H1 (cell line): ENCODE results near the gene SCAF11. TPM values are rescaled to one million over a fixed set of nuclear protein-coding genes. Genes with fewer than 3 reads are reported as not detected.

Source experiments
- CTCF ChIA-PET: fragments of 300-600 bp; sonication (Branson Sonifier 250); formaldehyde crosslinking; loops from one replicate; lab custom pipeline; 2021; ENCODE audit not compliant: partially characterized antibody; lab: Charles Lee
- POLR2A ChIA-PET: fragments of 300-600 bp; sonication (Branson Sonifier 250); formaldehyde crosslinking; loops from one replicate; lab custom pipeline; 2021; ENCODE audit warnings: inconsistent platforms; ENCODE audit not compliant: partially characterized antibody; lab: Charles Lee
- DNase-seq, 2 experiments: peaks; one replicate each; pipeline versions ENCODE4 v3.0.0 to v3.0.0-alpha.2; 2010 to 2022; ENCODE audit warnings: low spot score in 2 of 2, low read depth in 1 of 2, mixed read lengths in 1 of 2
- FAIRE-seq: peaks from 2 replicates; lab custom pipeline; 2011; peaks lifted over from hg19 to GRCh38; lab: Jason Lieb, UNC
- H2AFZ ChIP-seq: 2 replicates; pipeline ENCODE4 v1.8.1; 2012; ENCODE audit warnings: low read length, inconsistent platforms
- H2AK5ac ChIP-seq: 2 replicates; pipeline ENCODE4 v1.6.1; 2013; ENCODE audit warnings: low read depth, low read length
- H2BK120ac ChIP-seq: replicated peaks from 2 replicates; pipeline ENCODE3; 2013; ENCODE audit warnings: low read depth, low read length, inconsistent platforms
- H2BK12ac ChIP-seq: 2 replicates; pipeline ENCODE4 v1.6.1; 2013; ENCODE audit warnings: low read depth, low read length
- H2BK15ac ChIP-seq: 2 replicates; pipeline ENCODE4 v1.6.1; 2013; ENCODE audit warnings: low read length
- H2BK20ac ChIP-seq: 2 replicates; pipeline ENCODE4 v1.6.1; 2013; ENCODE audit warnings: low read length
- H2BK5ac ChIP-seq: 2 replicates; pipeline ENCODE4 v1.6.1; 2013; ENCODE audit warnings: low read depth, low read length
- H3K14ac ChIP-seq: 2 replicates; pipeline ENCODE4 v1.6.1; 2013; ENCODE audit warnings: inconsistent platforms; ENCODE audit not compliant: insufficient read length
- H3K18ac ChIP-seq: 2 replicates; pipeline ENCODE4 v1.6.1; 2013; ENCODE audit warnings: low read length; ENCODE audit errors: extremely low read depth
- H3K23ac ChIP-seq: 2 replicates; pipeline ENCODE4 v1.6.1; 2013; ENCODE audit warnings: inconsistent platforms; ENCODE audit not compliant: insufficient read length
- H3K23me2 ChIP-seq: 2 replicates; pipeline ENCODE4 v1.6.1; 2013; ENCODE audit warnings: low read depth, low read length
- H3K27ac ChIP-seq: 2 replicates; pipeline ENCODE4 v1.6.1; 2011; ENCODE audit warnings: low read depth, low read length, inconsistent platforms
- H3K27me3 ChIP-seq, 4 experiments: replicated peaks in 1 of 4; 1 replicate in 1 of 4; 2 replicates in 3 of 4; pipeline versions ENCODE4 v1.6.1 to v1.8.1; 2011 to 2013; ENCODE audit warnings: low read length in 3 of 4, mild to moderate bottlenecking in 3 of 4, inconsistent platforms in 2 of 4, mixed read lengths in 2 of 4, moderate library complexity in 1 of 4; ENCODE audit not compliant: control insufficient read depth in 3 of 4, insufficient read depth in 3 of 4; ENCODE audit errors: extremely low read depth in 1 of 4
- H3K36me3 ChIP-seq, 4 experiments: 2 replicates each; pipeline versions ENCODE4 v1.6.1 to v1.8.1; 2011 to 2013; ENCODE audit warnings: mild to moderate bottlenecking in 4 of 4, low read length in 3 of 4, moderate library complexity in 2 of 4, control low read depth in 1 of 4, inconsistent platforms in 1 of 4; ENCODE audit not compliant: insufficient read depth in 4 of 4, control insufficient read depth in 2 of 4
- H3K4ac ChIP-seq: replicated peaks from 2 replicates; pipeline ENCODE3; 2013; ENCODE audit warnings: low read length, low read depth, mixed read lengths, inconsistent platforms; ENCODE audit not compliant: insufficient read length
- H3K4me1 ChIP-seq, 4 experiments: replicated peaks in 1 of 4; 1 replicate in 1 of 4; 2 replicates in 3 of 4; pipeline versions ENCODE4 v1.6.1 to v1.8.1; 2011 to 2013; ENCODE audit warnings: low read length in 3 of 4, inconsistent platforms in 2 of 4, mixed read lengths in 1 of 4; ENCODE audit not compliant: insufficient read depth in 4 of 4, control insufficient read depth in 3 of 4
- H3K4me2 ChIP-seq, 2 experiments: 2 replicates each; pipeline versions ENCODE4 v1.6.1 to v1.8.1; 2011 to 2013; ENCODE audit warnings: low read depth in 2 of 2, low read length in 2 of 2, control low read depth in 1 of 2, inconsistent platforms in 1 of 2, mild to moderate bottlenecking in 1 of 2; ENCODE audit not compliant: insufficient read depth in 1 of 2
- H3K4me3 ChIP-seq, 4 experiments: fragments of 200-600, 300-600 bp in 1 of 4; sonication (generic), shearing (Covaris generic), sonication (Bioruptor Twin) in 1 of 4; 2 replicates each; pipeline versions ENCODE4 v1.5.1 to v1.8.1; 2011 to 2016; ENCODE audit warnings: low read length in 4 of 4, low read depth in 3 of 4, control low read depth in 2 of 4, inconsistent platforms in 2 of 4, mild to moderate bottlenecking in 2 of 4, mixed read lengths in 1 of 4, moderate library complexity in 1 of 4; ENCODE audit not compliant: insufficient read depth in 2 of 4; ENCODE audit errors: extremely low read depth in 1 of 4
- H3K56ac ChIP-seq: replicated peaks from 2 replicates; pipeline ENCODE3; 2013; ENCODE audit warnings: low read depth, mild to moderate bottlenecking, mixed read lengths, low read length, inconsistent platforms; ENCODE audit not compliant: insufficient read length
- H3K79me1 ChIP-seq: 2 replicates; pipeline ENCODE4 v1.6.1; 2013; ENCODE audit warnings: low read depth, low read length, control low read depth
- H3K79me2 ChIP-seq, 2 experiments: 2 replicates each; pipeline versions ENCODE4 v1.6.1 to v1.8.1; 2012 to 2013; ENCODE audit warnings: low read length in 2 of 2, mild to moderate bottlenecking in 2 of 2, inconsistent platforms in 1 of 2; ENCODE audit not compliant: insufficient read depth in 2 of 2, control insufficient read depth in 1 of 2
- H3K9ac ChIP-seq, 4 experiments: replicated peaks in 1 of 4; 1 replicate in 1 of 4; 2 replicates in 3 of 4; pipeline versions ENCODE4 v1.6.1 to v1.8.1; 2011 to 2013; ENCODE audit warnings: low read depth in 3 of 4, low read length in 3 of 4, control low read depth in 2 of 4, mild to moderate bottlenecking in 2 of 4, moderate library complexity in 2 of 4, inconsistent platforms in 1 of 4; ENCODE audit errors: extremely low read depth in 1 of 4
- H3K9me3 ChIP-seq, 2 experiments: 2 replicates each; pipeline versions ENCODE4 v1.6.1 to v1.8.1; 2012 to 2013; ENCODE audit warnings: mild to moderate bottlenecking in 2 of 2, moderate library complexity in 2 of 2, control low read depth in 1 of 2, inconsistent platforms in 1 of 2, low read depth in 1 of 2, low read length in 1 of 2, mixed read lengths in 1 of 2; ENCODE audit not compliant: insufficient read depth in 2 of 2
- H4K20me1 ChIP-seq, 2 experiments: replicated peaks in 1 of 2; 2 replicates each; pipeline versions ENCODE3 to v1.8.1; 2011 to 2013; ENCODE audit warnings: inconsistent platforms in 2 of 2, low read length in 2 of 2, mild to moderate bottlenecking in 1 of 2; ENCODE audit not compliant: insufficient read depth in 2 of 2, control insufficient read depth in 1 of 2
- H4K5ac ChIP-seq: 2 replicates; pipeline ENCODE4 v1.6.1; 2013; ENCODE audit warnings: low read length, low read depth, mixed read lengths, inconsistent platforms; ENCODE audit not compliant: insufficient read length
- H4K8ac ChIP-seq: 2 replicates; pipeline ENCODE4 v1.8.0; 2013; ENCODE audit warnings: mild to moderate bottlenecking, moderate library complexity, low read length, inconsistent platforms; ENCODE audit not compliant: insufficient read depth; ENCODE audit errors: extremely low read depth
- H4K91ac ChIP-seq: replicated peaks from 2 replicates; pipeline ENCODE3; 2013; ENCODE audit warnings: low read length, mixed read lengths, inconsistent platforms; ENCODE audit not compliant: insufficient read length
- JUN ChIP-seq: IDR thresholded peaks from 2 replicates; pipeline ENCODE4 v1.6.1; 2011; ENCODE audit warnings: low read depth, mild to moderate bottlenecking, improper control_type of control experiment, low read length
- NANOG ChIP-seq: IDR thresholded peaks from 2 replicates; pipeline ENCODE4 v1.6.1; 2011; ENCODE audit warnings: low read length, low read depth, mild to moderate bottlenecking, inconsistent platforms; ENCODE audit not compliant: insufficient read depth, poor library complexity, severe bottlenecking
- NRF1 ChIP-seq: IDR thresholded peaks from 2 replicates; pipeline ENCODE4 v1.6.1; 2011; ENCODE audit warnings: mild to moderate bottlenecking, low read depth, low read length, improper control_type of control experiment
- PHF8 ChIP-seq: fragments of 200-600 bp; sonication (generic); conservative IDR thresholded peaks from 2 replicates; pipeline ENCODE4 v1.7.1; 2012; ENCODE audit warnings: low read depth, mild to moderate bottlenecking, inconsistent platforms, low read length, moderate library complexity
- RAD21 ChIP-seq, 2 experiments: IDR thresholded peaks in 1 of 2; conservative IDR thresholded peaks in 1 of 2; 2 replicates each; pipeline ENCODE4 v1.6.1; 2011; ENCODE audit warnings: low read depth in 2 of 2, low read length in 2 of 2, improper control_type of control experiment in 1 of 2, inconsistent platforms in 1 of 2, mild to moderate bottlenecking in 1 of 2, moderate library complexity in 1 of 2
- RBBP5 ChIP-seq: IDR thresholded peaks from 2 replicates; pipeline ENCODE4 v1.7.1; 2012; ENCODE audit warnings: low read depth, mild to moderate bottlenecking, inconsistent platforms, low read length, moderate library complexity, borderline replicate concordance
- WGBS, 2 experiments: shearing (Covaris generic) in 1 of 2; methylation state at CpG; one replicate each; pipeline versions ENCODE4 v1.1.6 to v1.1.7; 2013 to 2015; ENCODE audit warnings: low lambda C conversion rate in 2 of 2, mixed read lengths in 2 of 2, inconsistent platforms in 1 of 2, low coverage in 1 of 2, missing lambda C conversion rate in 1 of 2; ENCODE audit not compliant: insufficient replicate concordance in 2 of 2, insufficient coverage in 1 of 2, insufficient read length in 1 of 2; ENCODE audit errors: extremely low coverage in 1 of 2, missing lambda C conversion rate in 1 of 2; 5-methylcytosine and 5-hydroxymethylcytosine counted together
- polyA plus RNA-seq, 7 experiments: library from polyadenylated mRNA; depleted of rRNA in 3 of 7; stranded (reverse) in 5 of 7; unstranded in 2 of 7; fragments of >200 nt in 5 of 7; fragments of 200-250 nt in 2 of 7; gene quantifications; 1 replicate in 5 of 7; 2 replicates in 1 of 7; 4 replicates in 1 of 7; pipeline versions ENCODE4 v1.2.1 to v1.2.3, GENCODE V29; 2011 to 2013; ENCODE audit warnings: missing spikeins in 2 of 7, mixed read lengths in 2 of 7
- total RNA-seq: library from RNA; stranded (reverse); fragmentation: NEBNext Ultra II Directional; extraction: Animal tissue kit (Norgen Biotek cat#: 25700); gene quantifications from 2 replicates; pipeline ENCODE4 v1.2.1, GENCODE V29; 2021

The SCAF11 gene
- total and polyA plus RNA-seq, 2 of the 8 experiments (the other 6 are each of a cell fraction or from before 2014, with no cell fraction given): 15.1 to 77.8 TPM

- POLR2A ChIA-PET: interaction anchor here (2.1 kb wide), 1 partner anchor 11 kb away, joined by 6 read pairs; no protein-coding TSS in a partner anchor
- Histone ChIP-seq H3K36me3 (peaks cover 0 to 3% (median 0%) of the 10 kb centered on the region in 4 experiments; a peak in 1 of 8 replicates), H3K23me2 (no peaks in the 10 kb centered on the region), H3K79me1 (no peaks in the 10 kb centered on the region), H3K9ac (no peak overlapping the region), H4K5ac (no peak overlapping the region), H2BK120ac (no peak overlapping the region), H4K91ac (no peak overlapping the region), H2BK5ac (no peak overlapping the region), H3K27ac (no peak overlapping the region), H3K4me3 (no peak overlapping the region), H3K4ac (no peak overlapping the region), H3K23ac (no peak overlapping the region), H2BK15ac (no peak overlapping the region), H2BK12ac (no peak overlapping the region), H4K20me1 (peaks cover 1 to 5% of the 10 kb centered on the region in 2 experiments), H3K9me3 (no peaks in the 10 kb centered on the region), H2BK20ac (no peak overlapping the region), H2AK5ac (no peak overlapping the region), H3K18ac (no peak overlapping the region), H3K4me2 (no peak overlapping the region), H3K27me3 (no peaks in the 10 kb centered on the region), H3K79me2 (peaks cover 0 to 95% of the 10 kb centered on the region in 2 experiments), H3K56ac (no peak overlapping the region), H4K8ac (no peak overlapping the region), H3K14ac (no peak overlapping the region), H2AFZ (no peak overlapping the region), H3K4me1 (no peaks in the 10 kb centered on the region)
- 88% methylated on average over 4 of the region's 4 CpGs; no CpG with 5 or more reads in 1 of the 2 experiments for WGBS, 2 experiments
- CTCF ChIA-PET: no interaction called here
- DNase-seq: no peak
- FAIRE-seq: no peak
- no peak for TF ChIP-seq JUN
- TF ChIP-seq RBBP5: no peak
- TF ChIP-seq PHF8: no peak
- no peak for TF ChIP-seq NANOG
- TF ChIP-seq RAD21 (IDR thresholded peaks at IDR 0.05 in 1 of 2, conservative IDR thresholded peaks at IDR 0.05 in 1 of 2; ENCODE audit: low read depth in 2 of 2, low read length in 2 of 2): no peak
- TF ChIP-seq NRF1: no peak
Measured at GRCh38 chr12:45974883-45975282, 15.5 kb downstream of the SCAF11 start.
